GM12878 (cell line): ENCODE measurements around the gene ELAPOR1. TPM values are rescaled to one million over a fixed set of nuclear protein-coding genes. Genes with fewer than 3 reads are reported as not detected.

Experiments
- ATAC-seq: fragments of 200-7000 bp; cut with Tn5 transposase; 3 replicates; pipeline ENCODE4 v1.9.1; 2020; ENCODE audit warnings: mild to moderate bottlenecking, moderate library complexity
- BruUV-seq: library from RNA; stranded (reverse); fragments of 400-500 nt; replicated peaks from 2 replicates; lab custom pipeline; 2021; lab: Mats Ljungman, UMichigan
- CTCF ChIA-PET: fragments of 300-600 bp; sonication (Branson Sonifier 250); formaldehyde crosslinking; extraction: SDS; loops from one replicate; lab custom pipeline; 2021; ENCODE audit warnings: inconsistent platforms; lab: Yijun Ruan, JAX
- POLR2A ChIA-PET: fragments of 350-600 bp; formaldehyde crosslinking; extraction: SDS; loops from one replicate; lab custom pipeline; 2021; ENCODE audit warnings: inconsistent platforms; lab: Charles Lee
- RAD21 ChIA-PET: fragments of 300-600 bp; sonication (Branson Sonifier 250); formaldehyde crosslinking; loops from one replicate; lab custom pipeline; 2023; ENCODE audit warnings: antibody characterized with exemption; ENCODE audit not compliant: unreplicated experiment; lab: Charles Lee
- SMC1A ChIA-PET: fragments of 300-600 bp; sonication (Branson Sonifier 250); formaldehyde crosslinking; loops from one replicate; lab custom pipeline; 2023; ENCODE audit not compliant: unreplicated experiment, uncharacterized antibody; lab: Charles Lee
- DNase-seq: peaks from one replicate; pipeline ENCODE4 v3.0.0-alpha.2; 2011; ENCODE audit warnings: low read depth, low spot score
- FAIRE-seq: peaks from 3 replicates; lab custom pipeline; 2011; peaks lifted over from hg19 to GRCh38; lab: Jason Lieb, UNC
- H2AFZ ChIP-seq: 2 replicates; pipeline ENCODE4 v1.6.0; 2011; ENCODE audit warnings: low read depth, low read length, control low read depth; ENCODE audit not compliant: control insufficient read depth
- H3K27ac ChIP-seq: 2 replicates; pipeline ENCODE4 v1.5.1; 2011; ENCODE audit warnings: control low read depth; ENCODE audit not compliant: control insufficient read depth, insufficient read depth
- H3K27me3 ChIP-seq, 2 experiments: replicated peaks in 1 of 2; 2 replicates each; pipeline versions ENCODE4 v1.6.0 to v1.6.1; 2011; ENCODE audit warnings: low read length in 1 of 2; ENCODE audit not compliant: control insufficient read depth in 2 of 2, insufficient read depth in 2 of 2
- H3K36me3 ChIP-seq, 2 experiments: 2 replicates each; pipeline ENCODE4 v1.5.1; 2011; ENCODE audit warnings: low read length in 1 of 2; ENCODE audit not compliant: control insufficient read depth in 2 of 2, insufficient read depth in 2 of 2
- H3K4me1 ChIP-seq: 2 replicates; pipeline ENCODE4 v1.6.1; 2011; ENCODE audit warnings: mild to moderate bottlenecking, low read length, moderate library complexity, mixed read lengths; ENCODE audit not compliant: control insufficient read depth, insufficient read depth
- H3K4me2 ChIP-seq: 2 replicates; pipeline ENCODE4 v1.6.0; 2011; ENCODE audit warnings: control low read depth; ENCODE audit not compliant: control insufficient read depth, insufficient read depth
- H3K4me3 ChIP-seq: fragments of 200-600 bp; sonication (generic); 2 replicates; pipeline ENCODE4 v1.5.1; 2016
- H3K79me2 ChIP-seq: 2 replicates; pipeline ENCODE4 v1.6.0; 2011; ENCODE audit warnings: low read length; ENCODE audit not compliant: control insufficient read depth, insufficient read depth
- H3K9ac ChIP-seq: 2 replicates; pipeline ENCODE4 v1.8.0; 2011; ENCODE audit warnings: low read length, control low read depth, mixed read lengths; ENCODE audit not compliant: control insufficient read depth, insufficient read depth
- H3K9me3 ChIP-seq: replicated peaks from 3 replicates; pipeline ENCODE4 v1.5.1; 2011; ENCODE audit warnings: mild to moderate bottlenecking, low read length; ENCODE audit not compliant: control insufficient read depth, insufficient read depth
- H4K20me1 ChIP-seq: 2 replicates; pipeline ENCODE4 v1.6.0; 2011; ENCODE audit not compliant: control insufficient read depth, insufficient read depth
- ASH2L ChIP-seq: fragments of 300-600, 200-600 bp; sonication (generic); IDR thresholded peaks from 2 replicates; pipeline ENCODE4 v1.6.1; 2017; ENCODE audit warnings: low read depth, mild to moderate bottlenecking, borderline replicate concordance
- ATF7 ChIP-seq: fragments of 450-650 bp; IDR thresholded peaks from 2 replicates; pipeline ENCODE4 v1.6.1; 2016; ENCODE audit warnings: low read depth, mild to moderate bottlenecking
- HCFC1 ChIP-seq: fragments of 150-350 bp; IDR thresholded peaks from 2 replicates; pipeline ENCODE4 v1.6.1; 2014; ENCODE audit warnings: low read length
- MXI1 ChIP-seq: fragments of 150-350 bp; IDR thresholded peaks from 2 replicates; pipeline ENCODE4 v1.6.1; 2011; ENCODE audit warnings: low read depth, mild to moderate bottlenecking, inconsistent platforms, low read length, improper control_type of control experiment
- NBN ChIP-seq: fragments of 450-650 bp; IDR thresholded peaks from 2 replicates; pipeline ENCODE4 v1.6.1; 2016
- RCOR1 ChIP-seq: conservative IDR thresholded peaks from 2 replicates; pipeline ENCODE4 v1.6.1; 2012; ENCODE audit warnings: low read depth, low read length, improper control_type of control experiment
- SMC3 ChIP-seq: IDR thresholded peaks from 2 replicates; pipeline ENCODE4 v1.6.1; 2011; ENCODE audit warnings: low read length, improper control_type of control experiment, borderline replicate concordance
- SUPT20H ChIP-seq: IDR thresholded peaks from 2 replicates; pipeline ENCODE4 v1.6.1; 2011; ENCODE audit warnings: low read depth, mild to moderate bottlenecking, low read length, moderate library complexity, borderline replicate concordance; ENCODE audit not compliant: control insufficient read depth
- YY1 ChIP-seq: IDR thresholded peaks from 2 replicates; pipeline ENCODE4 v1.6.1; 2011; ENCODE audit warnings: low read depth, mild to moderate bottlenecking, low read length
- ZBED1 ChIP-seq: IDR thresholded peaks from 2 replicates; pipeline ENCODE4 v1.6.1; 2016; ENCODE audit warnings: borderline replicate concordance
- ZNF384 ChIP-seq: IDR thresholded peaks from 2 replicates; pipeline ENCODE4 v1.6.1; 2012; ENCODE audit warnings: low read depth, mild to moderate bottlenecking, low read length, improper control_type of control experiment, borderline replicate concordance
- ZSCAN29 ChIP-seq: fragments of 450-650 bp; IDR thresholded peaks from 2 replicates; pipeline ENCODE4 v1.6.1; 2017; ENCODE audit warnings: mild to moderate bottlenecking, moderate library complexity
- WGBS: methylation state at CpG from one replicate; pipeline ENCODE4 v1.1.6; 2016; ENCODE audit warnings: low lambda C conversion rate; ENCODE audit not compliant: insufficient replicate concordance, insufficient coverage; ENCODE audit errors: missing lambda C conversion rate; 5-methylcytosine and 5-hydroxymethylcytosine counted together
- in situ Hi-C: fragments of 300-500 bp; cut with MboI; formaldehyde crosslinking; loops from 9 replicates; pipeline ENCODE4 v1.14.3; 2018; ENCODE audit warnings: mixed read lengths
- intact Hi-C: fragments of 100-400 bp; cut with micrococcal nuclease; formaldehyde crosslinking; loops from one replicate; pipeline ENCODE4 v1.14.2; 2022; ENCODE audit not compliant: unreplicated experiment
- polyA plus RNA-seq, 11 experiments: library from polyadenylated mRNA; depleted of rRNA in 4 of 11; unstranded in 6 of 11; stranded (reverse) in 5 of 11; fragments of >200 nt; fragmentation: Nextera tagmentation in 4 of 11; fragmentation: Illumina TruSeq in 1 of 11; extraction: Ambion mirVana in 4 of 11; extraction: Trizol in 1 of 11; gene quantifications; 1 replicate in 1 of 11; 2 replicates in 10 of 11; pipeline versions ENCODE4 v1.2.1 to v1.2.3, GENCODE V29; 2011 to 2016; ENCODE audit warnings: inconsistent platforms in 2 of 11, missing spikeins in 2 of 11, low read depth in 1 of 11
- total RNA-seq, 4 experiments: library from RNA; depleted of rRNA in 3 of 4; stranded (reverse); fragments of >200 nt in 3 of 4; fragmentation: Illumina TruSeq in 1 of 4; extraction: Trizol in 1 of 4; gene quantifications; 2 replicates each; pipeline versions ENCODE4 v1.2.1 to v1.2.3, GENCODE V29; 2013 to 2021
- TF ChIP-seq, protein P1 (sequence below): fragments of 450-650 bp; IDR thresholded peaks from 2 replicates; pipeline ENCODE4 v1.6.1; 2016; ENCODE audit warnings: mild to moderate bottlenecking
- TF ChIP-seq, protein P2 (sequence below), 3 experiments: IDR thresholded peaks in 2 of 3; conservative IDR thresholded peaks in 1 of 3; 2 replicates each; pipeline ENCODE4 v1.5.1; 2011; ENCODE audit warnings: low read depth in 3 of 3, low read length in 3 of 3, mild to moderate bottlenecking in 3 of 3, control low read depth in 2 of 3, moderate library complexity in 2 of 3, inconsistent platforms in 1 of 3, mixed read lengths in 1 of 3; ENCODE audit not compliant: control insufficient read depth in 2 of 3, insufficient read depth in 1 of 3; ENCODE audit errors: extremely low read depth in 1 of 3
- TF ChIP-seq, protein P3 (sequence below): IDR thresholded peaks from 2 replicates; pipeline ENCODE4 v1.6.1; 2012; ENCODE audit warnings: low read length, inconsistent platforms
- TF ChIP-seq, protein P4 (sequence below): fragments of 450-650 bp; IDR thresholded peaks from 2 replicates; pipeline ENCODE4 v1.6.1; 2017; ENCODE audit warnings: mild to moderate bottlenecking

Gene ELAPOR1
- total and polyA plus RNA-seq, 10 of the 15 experiments (the other 5 are each of a cell fraction or from before 2014, with no cell fraction given), result 0.04 to 2.1 (median 0.19) TPM; not detected in 2

DNA sequence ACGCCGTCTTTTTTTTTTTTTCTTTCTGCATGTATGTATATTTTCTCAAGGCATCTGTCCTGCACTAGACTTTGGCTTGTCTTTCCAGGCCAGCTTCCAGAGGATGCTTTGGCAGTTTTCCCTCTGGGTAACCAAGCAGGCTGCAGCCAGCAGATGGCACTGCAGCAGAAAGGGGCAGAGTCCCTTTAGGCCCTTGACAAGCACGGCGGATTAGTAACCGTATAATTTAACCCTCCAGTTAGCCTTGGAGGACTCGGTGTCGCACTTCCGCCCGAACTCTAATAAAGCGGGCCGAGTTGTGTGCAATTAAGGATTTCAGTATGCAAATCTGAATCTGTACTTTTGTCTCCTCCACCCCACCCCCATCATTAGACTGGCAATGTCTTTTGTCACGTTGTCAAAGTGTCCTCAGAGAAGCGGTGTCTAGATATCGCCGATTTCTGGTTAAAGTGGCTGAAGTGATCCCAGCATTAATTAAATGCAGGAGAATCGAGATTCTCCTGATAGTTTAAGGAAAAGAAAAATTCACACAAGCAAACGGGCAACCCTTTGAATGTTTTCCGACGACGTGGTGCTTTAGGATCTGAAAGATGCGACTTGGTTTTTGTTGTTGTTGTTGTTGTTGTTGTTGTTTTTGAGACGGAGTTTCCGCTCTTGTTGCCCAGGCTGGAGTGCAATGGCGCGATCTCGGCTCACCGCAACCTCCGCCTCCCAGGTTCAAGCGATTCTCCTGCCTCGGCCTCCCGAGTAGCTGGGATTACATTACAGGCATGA is 24.5 kb upstream of the ELAPOR1 start:
- H3K4me3 ChIP-seq, result peak overlapping the region; percentile 95
- ChIA-PET CTCF (interaction anchor here (0.9 to 6.5 kb wide), 7 partner anchors 10 to 366 kb away, joined by 3 to 35 read pairs (median 5); partner anchors contain the start of gene TAF13), SMC1A (interaction anchor here (1.0 to 4.4 kb wide), 3 partner anchors 11 to 23 kb away, joined by 4 to 25 read pairs (median 22); partner anchors contain the start of gene TAF13), POLR2A (interaction anchor here (0.7 to 3.3 kb wide), 4 partner anchors 11 to 125 kb away, joined by 3 to 24 read pairs (median 16); partner anchors contain the start of genes SARS1 and TAF13), RAD21 (interaction anchor here (1.4 to 2.7 kb wide), 3 partner anchors 7 to 13 kb away, joined by 3 to 19 read pairs (median 5); partner anchors contain the start of gene TAF13)
- H4K20me1 ChIP-seq, result no peaks in the 10 kb centered on the region
- no peak overlapping the region for H2AFZ ChIP-seq
- peaks cover 0 to 6% of the 10 kb centered on the region in 2 experiments; a peak in 3 of 4 replicates for H3K36me3 ChIP-seq
- ATAC-seq (peak; percentile 34), DNase-seq (no peak), FAIRE-seq (no peak)
- no peaks in the 10 kb centered on the region for H3K27me3 ChIP-seq
- H3K9me3 ChIP-seq, result no peaks in the 10 kb centered on the region
- H3K9ac ChIP-seq, result no peak overlapping the region
- 34% methylated on average over 31 of the region's 31 CpGs for WGBS
- no peak overlapping the region for H3K27ac ChIP-seq
- H3K79me2 ChIP-seq, result peaks cover 30% of the 10 kb centered on the region
- intact Hi-C loops, result loop anchor here (1.0 kb wide), 1 partner anchor 23 kb away; a partner anchor contains a TSS
- peak overlapping the region; percentile 86 for H3K4me2 ChIP-seq
- peaks cover 9% of the 10 kb centered on the region for H3K4me1 ChIP-seq
- in situ Hi-C loops, result no loop called here
- BruUV-seq, result no TSS peak
- TF ChIP-seq ATF7 (no peak), SUPT20H (no peak), MXI1 (no peak), ZNF384 (no peak), NBN (no peak), ZSCAN29 (0 out of 2 replicates have a peak, but pooled peaks have one; percentile 40), SMC3 (peak; percentile 40; the same call in 1 of the 2 replicates), HCFC1 (no peak), ASH2L (no peak), RCOR1 (no peak), ZBED1 (no peak), YY1 (0 out of 2 replicates have a peak, but pooled peaks have one; percentile 19)
- TF ChIP-seq, protein P1, sequence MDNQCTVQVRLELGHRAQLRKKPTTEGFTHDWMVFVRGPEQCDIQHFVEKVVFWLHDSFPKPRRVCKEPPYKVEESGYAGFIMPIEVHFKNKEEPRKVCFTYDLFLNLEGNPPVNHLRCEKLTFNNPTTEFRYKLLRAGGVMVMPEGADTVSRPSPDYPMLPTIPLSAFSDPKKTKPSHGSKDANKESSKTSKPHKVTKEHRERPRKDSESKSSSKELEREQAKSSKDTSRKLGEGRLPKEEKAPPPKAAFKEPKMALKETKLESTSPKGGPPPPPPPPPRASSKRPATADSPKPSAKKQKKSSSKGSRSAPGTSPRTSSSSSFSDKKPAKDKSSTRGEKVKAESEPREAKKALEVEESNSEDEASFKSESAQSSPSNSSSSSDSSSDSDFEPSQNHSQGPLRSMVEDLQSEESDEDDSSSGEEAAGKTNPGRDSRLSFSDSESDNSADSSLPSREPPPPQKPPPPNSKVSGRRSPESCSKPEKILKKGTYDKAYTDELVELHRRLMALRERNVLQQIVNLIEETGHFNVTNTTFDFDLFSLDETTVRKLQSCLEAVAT, result peak; percentile 96
- TF ChIP-seq, protein P2, sequence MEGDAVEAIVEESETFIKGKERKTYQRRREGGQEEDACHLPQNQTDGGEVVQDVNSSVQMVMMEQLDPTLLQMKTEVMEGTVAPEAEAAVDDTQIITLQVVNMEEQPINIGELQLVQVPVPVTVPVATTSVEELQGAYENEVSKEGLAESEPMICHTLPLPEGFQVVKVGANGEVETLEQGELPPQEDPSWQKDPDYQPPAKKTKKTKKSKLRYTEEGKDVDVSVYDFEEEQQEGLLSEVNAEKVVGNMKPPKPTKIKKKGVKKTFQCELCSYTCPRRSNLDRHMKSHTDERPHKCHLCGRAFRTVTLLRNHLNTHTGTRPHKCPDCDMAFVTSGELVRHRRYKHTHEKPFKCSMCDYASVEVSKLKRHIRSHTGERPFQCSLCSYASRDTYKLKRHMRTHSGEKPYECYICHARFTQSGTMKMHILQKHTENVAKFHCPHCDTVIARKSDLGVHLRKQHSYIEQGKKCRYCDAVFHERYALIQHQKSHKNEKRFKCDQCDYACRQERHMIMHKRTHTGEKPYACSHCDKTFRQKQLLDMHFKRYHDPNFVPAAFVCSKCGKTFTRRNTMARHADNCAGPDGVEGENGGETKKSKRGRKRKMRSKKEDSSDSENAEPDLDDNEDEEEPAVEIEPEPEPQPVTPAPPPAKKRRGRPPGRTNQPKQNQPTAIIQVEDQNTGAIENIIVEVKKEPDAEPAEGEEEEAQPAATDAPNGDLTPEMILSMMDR (IDR thresholded peaks at IDR 0.05 in 2 of 3, conservative IDR thresholded peaks at IDR 0.05 in 1 of 3; ENCODE audit: control insufficient read depth in 2 of 3, extremely low read depth in 1 of 3, insufficient read depth in 1 of 3, low read depth in 3 of 3, low read length in 3 of 3), result peak; percentile 48 to 68 (median 55)
- TF ChIP-seq, protein P3, sequence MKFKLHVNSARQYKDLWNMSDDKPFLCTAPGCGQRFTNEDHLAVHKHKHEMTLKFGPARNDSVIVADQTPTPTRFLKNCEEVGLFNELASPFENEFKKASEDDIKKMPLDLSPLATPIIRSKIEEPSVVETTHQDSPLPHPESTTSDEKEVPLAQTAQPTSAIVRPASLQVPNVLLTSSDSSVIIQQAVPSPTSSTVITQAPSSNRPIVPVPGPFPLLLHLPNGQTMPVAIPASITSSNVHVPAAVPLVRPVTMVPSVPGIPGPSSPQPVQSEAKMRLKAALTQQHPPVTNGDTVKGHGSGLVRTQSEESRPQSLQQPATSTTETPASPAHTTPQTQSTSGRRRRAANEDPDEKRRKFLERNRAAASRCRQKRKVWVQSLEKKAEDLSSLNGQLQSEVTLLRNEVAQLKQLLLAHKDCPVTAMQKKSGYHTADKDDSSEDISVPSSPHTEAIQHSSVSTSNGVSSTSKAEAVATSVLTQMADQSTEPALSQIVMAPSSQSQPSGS, result no peak
- TF ChIP-seq, protein P4, sequence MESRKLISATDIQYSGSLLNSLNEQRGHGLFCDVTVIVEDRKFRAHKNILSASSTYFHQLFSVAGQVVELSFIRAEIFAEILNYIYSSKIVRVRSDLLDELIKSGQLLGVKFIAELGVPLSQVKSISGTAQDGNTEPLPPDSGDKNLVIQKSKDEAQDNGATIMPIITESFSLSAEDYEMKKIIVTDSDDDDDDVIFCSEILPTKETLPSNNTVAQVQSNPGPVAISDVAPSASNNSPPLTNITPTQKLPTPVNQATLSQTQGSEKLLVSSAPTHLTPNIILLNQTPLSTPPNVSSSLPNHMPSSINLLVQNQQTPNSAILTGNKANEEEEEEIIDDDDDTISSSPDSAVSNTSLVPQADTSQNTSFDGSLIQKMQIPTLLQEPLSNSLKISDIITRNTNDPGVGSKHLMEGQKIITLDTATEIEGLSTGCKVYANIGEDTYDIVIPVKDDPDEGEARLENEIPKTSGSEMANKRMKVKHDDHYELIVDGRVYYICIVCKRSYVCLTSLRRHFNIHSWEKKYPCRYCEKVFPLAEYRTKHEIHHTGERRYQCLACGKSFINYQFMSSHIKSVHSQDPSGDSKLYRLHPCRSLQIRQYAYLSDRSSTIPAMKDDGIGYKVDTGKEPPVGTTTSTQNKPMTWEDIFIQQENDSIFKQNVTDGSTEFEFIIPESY, result peak; percentile 33; the same call in 1 of the 2 replicates
